ENCODE results near the gene GLOD4. TPM values are rescaled to one million over a fixed set of nuclear protein-coding genes. Genes with fewer than 3 reads are reported as not detected.

Gene GLOD4
- total and polyA plus RNA-seq, 2 of the 4 experiments (the other 2 are of a cell fraction) = 26.3 to 36.7 TPM

DNA sequence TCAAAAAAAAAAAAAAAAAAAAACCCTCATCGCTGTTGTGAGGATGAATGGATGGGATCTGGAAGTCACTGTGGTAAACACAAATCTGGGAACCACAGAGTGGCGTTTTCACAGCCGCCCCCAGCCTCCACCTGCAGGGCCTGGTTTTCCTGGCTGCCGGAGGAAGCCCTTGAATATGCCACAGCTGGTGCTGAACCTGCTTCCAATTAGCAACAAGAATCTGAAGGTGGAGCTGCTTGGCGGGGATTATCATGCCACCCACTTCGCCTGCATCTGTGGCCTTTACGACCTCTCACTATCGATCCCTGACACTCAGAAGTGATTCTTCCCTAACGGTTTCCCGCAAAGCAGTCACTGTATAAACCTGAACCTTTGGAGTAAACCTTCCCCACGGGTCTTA is 16.2 kb upstream of the GLOD4 start:
- no TSS peak for BruUV-seq (replicated peaks)
- no peak overlapping the region for H3K4me2 ChIP-seq (ENCODE audit: low read depth, low read length)
- in situ Hi-C loops (cut with MboI; ENCODE audit: low sequenced_read_pairs) (no loop called here), dilution Hi-C loops (cut with HindIII; ENCODE audit: low sequenced_read_pairs, unreplicated experiment) (loop anchor here (25.0 kb wide), 1 partner anchor 189 kb away; the partner anchor contains the start of genes NXN and TIMM22), intact Hi-C loops (cut with micrococcal nuclease) (loop anchor here (10.0 kb wide), 1 partner anchor 107 kb away; no protein-coding TSS in a partner anchor)
- no peaks in the 10 kb centered on the region for H3K27me3 ChIP-seq (ENCODE audit: control insufficient read depth, insufficient read depth, low read length)
- H2AFZ ChIP-seq (replicated peaks; ENCODE audit: low read length, poor library complexity) = no peak overlapping the region
- H3K14ac ChIP-seq (replicated peaks; ENCODE audit: low read depth, low read length) = no peak overlapping the region
- H3K27ac ChIP-seq (ENCODE audit: insufficient read depth, low read length) = no peak overlapping the region
- ChIA-PET POLR2A (ENCODE audit: unreplicated experiment) (no interaction called here), CTCF (interaction anchor here (0.7 to 0.8 kb wide), 2 partner anchors 183 to 258 kb away, joined by 3 read pairs; no protein-coding TSS in a partner anchor)
- H2AK9ac ChIP-seq (replicated peaks; ENCODE audit: low read depth, low read length, poor library complexity) = no peak overlapping the region
- no peak overlapping the region for H2BK15ac ChIP-seq (ENCODE audit: low read depth, low read length)
- TF ChIP-seq RFX5 (IDR thresholded peaks at IDR 0.05; ENCODE audit: low read depth, low read length) (no peak), BHLHE40 (IDR thresholded peaks at IDR 0.05; ENCODE audit: low read depth, low read length) (no peak), MAZ (IDR thresholded peaks at IDR 0.05; ENCODE audit: borderline replicate concordance, low read depth, low read length) (no peak), RAD21 (IDR thresholded peaks at IDR 0.05; ENCODE audit: low read length) (no peak), NFE2L2 (IDR thresholded peaks at IDR 0.05; ENCODE audit: low read depth, low read length) (no peak), FOS (IDR thresholded peaks at IDR 0.05; ENCODE audit: low read depth, low read length) (no peak), SMC3 (IDR thresholded peaks at IDR 0.05; ENCODE audit: low read depth, low read length) (no peak)
- TF ChIP-seq, protein P1, sequence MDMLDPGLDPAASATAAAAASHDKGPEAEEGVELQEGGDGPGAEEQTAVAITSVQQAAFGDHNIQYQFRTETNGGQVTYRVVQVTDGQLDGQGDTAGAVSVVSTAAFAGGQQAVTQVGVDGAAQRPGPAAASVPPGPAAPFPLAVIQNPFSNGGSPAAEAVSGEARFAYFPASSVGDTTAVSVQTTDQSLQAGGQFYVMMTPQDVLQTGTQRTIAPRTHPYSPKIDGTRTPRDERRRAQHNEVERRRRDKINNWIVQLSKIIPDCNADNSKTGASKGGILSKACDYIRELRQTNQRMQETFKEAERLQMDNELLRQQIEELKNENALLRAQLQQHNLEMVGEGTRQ (IDR thresholded peaks at IDR 0.05; ENCODE audit: low read depth, low read length) = no peak
- H3K4ac ChIP-seq (ENCODE audit: low read depth, low read length) = no peak overlapping the region
- no peak overlapping the region for H2AK5ac ChIP-seq (ENCODE audit: low read depth, low read length)
- peaks cover 54% of the 10 kb centered on the region for H3K36me3 ChIP-seq (ENCODE audit: control insufficient read depth, insufficient read depth, low read length)
- no peak overlapping the region for H3K56ac ChIP-seq (ENCODE audit: extremely low read depth, insufficient read depth, low read length)
- no peak overlapping the region for H2BK5ac ChIP-seq (ENCODE audit: low read depth, low read length, poor library complexity, severe bottlenecking)
- no peak for ATAC-seq (ENCODE audit: low read depth)
- H4K20me1 ChIP-seq (ENCODE audit: insufficient read depth, low read length) = peaks cover 27% of the 10 kb centered on the region
- H3K18ac ChIP-seq (ENCODE audit: low read depth, low read length) = no peak overlapping the region
- peaks cover 2% of the 10 kb centered on the region; the same call in 1 of the 2 replicates for H3K9me1 ChIP-seq (ENCODE audit: insufficient read depth, low read length)
- H3K4me3 ChIP-seq (ENCODE audit: insufficient read depth, low read depth, low read length) = no peak overlapping the region
- H3K79me1 ChIP-seq (ENCODE audit: low read depth in 1 of 2, low read length in 2 of 2) = peaks cover 0 to 6% of the 10 kb centered on the region in 2 experiments; a peak in 1 of 4 replicates
- no peaks in the 10 kb centered on the region for H3K9me3 ChIP-seq (ENCODE audit: control insufficient read depth, insufficient read depth, low read length)
- H3K9ac ChIP-seq (ENCODE audit: low read depth, low read length) = no peak overlapping the region
- DNase-seq = no peak
- H4K8ac ChIP-seq (ENCODE audit: low read depth in 2 of 2, low read length in 2 of 2) = no peak overlapping the region
- no peak overlapping the region for H4K5ac ChIP-seq (ENCODE audit: low read depth, low read length)
- whole genome bisulfite sequencing, 2 experiments (ENCODE audit: extremely low coverage in 2 of 2, insufficient read length in 1 of 2) = 84% methylated on average over 3 of the region's 11 CpGs; no CpG with 5 or more reads in 1 of the 2 experiments
- no peak overlapping the region for H2BK20ac ChIP-seq (ENCODE audit: low read depth, low read length)
- H2BK120ac ChIP-seq (ENCODE audit: low read depth, low read length) = no peak overlapping the region
- no peak overlapping the region for H3K23ac ChIP-seq (ENCODE audit: low read depth, low read length)
- no peak overlapping the region for H4K91ac ChIP-seq (ENCODE audit: insufficient read depth, low read depth, low read length)
- peaks cover 10% of the 10 kb centered on the region; the same call in 1 of the 2 replicates for H3K4me1 ChIP-seq (ENCODE audit: control insufficient read depth, insufficient read depth, low read length)

Measured in IMR-90 (cell line).